Colonic mucosa (tissue), 4 donors: ENCODE data around the gene MACROD2. TPM values are rescaled to one million over a fixed set of nuclear protein-coding genes. Genes with fewer than 3 reads are reported as not detected.

Experiments
- DNase-seq: peaks from one replicate; pipeline ENCODE4 v3.0.0-alpha.2; 2020
- H3K27ac ChIP-seq: fragments of 200-600 bp; one replicate; pipeline ENCODE4 v1.8.0; 2021
- H3K27me3 ChIP-seq: fragments of 200-600 bp; one replicate; pipeline ENCODE4 v1.8.0; 2021
- H3K36me3 ChIP-seq: fragments of 200-600 bp; one replicate; pipeline ENCODE4 v1.8.0; 2021
- H3K4me1 ChIP-seq: fragments of 200-600 bp; one replicate; pipeline ENCODE4 v1.8.0; 2021; ENCODE audit warnings: mild to moderate bottlenecking
- H3K4me3 ChIP-seq: fragments of 200-600 bp; one replicate; pipeline ENCODE4 v1.8.0; 2021
- H3K9ac ChIP-seq, 2 donors: one replicate each; pipeline ENCODE4 v1.7.0; 2013; ENCODE audit warnings: control low read depth in 2 of 2, low read depth in 2 of 2, low read length in 2 of 2
- H3K9me3 ChIP-seq: fragments of 200-600 bp; one replicate; pipeline ENCODE4 v1.8.0; 2021
- intact Hi-C: fragments of 100-400 bp; cut with DNase I; formaldehyde crosslinking; loops from one replicate; pipeline ENCODE4 v1.14.1; 2022
- total RNA-seq, 2 donors: library from RNA; stranded (reverse); fragmentation: NEBNext Ultra II Directional in 1 of 2; extraction: Animal tissue kit (Norgen Biotek cat#: 25700) in 1 of 2; gene quantifications; one replicate each; pipeline ENCODE4 v1.2.1, GENCODE V29; 2021
- TF ChIP-seq, protein P1 (sequence below): fragments of 200-600 bp; IDR thresholded peaks from one replicate; pipeline ENCODE4 v1.8.0; 2022; ENCODE audit warnings: antibody characterized with exemption, mild to moderate bottlenecking
- donor health status: healthy.
- donor health status: DM: no; HTN: no; CAD: no.
- donor health status: DM: no; HTN: no; CAD: no.

MACROD2 gene
- total RNA-seq, 2 donors from 2014 or later: 3.2 to 3.3 TPM

GRCh38 chr20:14729390-14729789 is 734.1 kb downstream of the MACROD2 start:
- intact Hi-C loops: no loop called here
- no peaks in the 10 kb centered on the region for H3K27me3 ChIP-seq

GRCh38 chr20:14732343-14732742 is 737.0 kb downstream of the MACROD2 start:
- intact Hi-C loops: no loop called here
- DNase-seq: no peak
- no peak overlapping the region for H3K4me3 ChIP-seq
- no peaks in the 10 kb centered on the region for H3K27me3 ChIP-seq
- H3K4me1 ChIP-seq: no peaks in the 10 kb centered on the region
- TF ChIP-seq, protein P1, sequence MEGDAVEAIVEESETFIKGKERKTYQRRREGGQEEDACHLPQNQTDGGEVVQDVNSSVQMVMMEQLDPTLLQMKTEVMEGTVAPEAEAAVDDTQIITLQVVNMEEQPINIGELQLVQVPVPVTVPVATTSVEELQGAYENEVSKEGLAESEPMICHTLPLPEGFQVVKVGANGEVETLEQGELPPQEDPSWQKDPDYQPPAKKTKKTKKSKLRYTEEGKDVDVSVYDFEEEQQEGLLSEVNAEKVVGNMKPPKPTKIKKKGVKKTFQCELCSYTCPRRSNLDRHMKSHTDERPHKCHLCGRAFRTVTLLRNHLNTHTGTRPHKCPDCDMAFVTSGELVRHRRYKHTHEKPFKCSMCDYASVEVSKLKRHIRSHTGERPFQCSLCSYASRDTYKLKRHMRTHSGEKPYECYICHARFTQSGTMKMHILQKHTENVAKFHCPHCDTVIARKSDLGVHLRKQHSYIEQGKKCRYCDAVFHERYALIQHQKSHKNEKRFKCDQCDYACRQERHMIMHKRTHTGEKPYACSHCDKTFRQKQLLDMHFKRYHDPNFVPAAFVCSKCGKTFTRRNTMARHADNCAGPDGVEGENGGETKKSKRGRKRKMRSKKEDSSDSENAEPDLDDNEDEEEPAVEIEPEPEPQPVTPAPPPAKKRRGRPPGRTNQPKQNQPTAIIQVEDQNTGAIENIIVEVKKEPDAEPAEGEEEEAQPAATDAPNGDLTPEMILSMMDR: no peak
- H3K27ac ChIP-seq: no peak overlapping the region
- no peaks in the 10 kb centered on the region for H3K9me3 ChIP-seq
- H3K36me3 ChIP-seq: no peaks in the 10 kb centered on the region
- no peak overlapping the region for H3K9ac ChIP-seq

More at GRCh38 chr20:14729390-14729789, 734.1 kb downstream of the MACROD2 start:
- no peak overlapping the region for H3K27ac ChIP-seq
- H3K9me3 ChIP-seq: no peaks in the 10 kb centered on the region
- DNase-seq: no peak
- H3K36me3 ChIP-seq: no peaks in the 10 kb centered on the region
- TF ChIP-seq, protein P1: no peak
- no peaks in the 10 kb centered on the region for H3K4me1 ChIP-seq
- no peak overlapping the region for H3K9ac ChIP-seq
- no peak overlapping the region for H3K4me3 ChIP-seq

DNA sequence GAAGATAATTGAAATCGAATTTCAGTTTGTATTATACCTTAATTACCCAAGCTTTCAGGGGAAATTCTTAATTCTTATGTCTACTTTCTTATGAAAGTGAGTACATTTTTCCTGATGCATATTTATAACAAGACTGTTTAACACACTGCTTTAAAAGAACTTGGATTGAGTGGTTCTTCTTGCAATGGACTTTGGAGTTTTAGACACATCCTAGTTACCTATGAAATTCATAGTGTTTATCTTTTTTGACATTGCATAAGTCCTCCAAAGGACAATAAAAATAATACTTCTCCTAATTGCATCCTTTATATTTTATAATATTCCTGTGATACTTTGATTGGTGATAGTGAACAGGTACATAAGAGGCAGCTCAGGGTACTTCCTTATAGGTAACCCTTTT is 737.7 kb downstream of the MACROD2 start:
- intact Hi-C loops: no loop called here
- no peak for DNase-seq
- TF ChIP-seq, protein P1: no peak

GRCh38 chr20:14740380-14740779 is 745.1 kb downstream of the MACROD2 start:
- intact Hi-C loops: no loop called here
- no peaks in the 10 kb centered on the region for H3K4me1 ChIP-seq
- TF ChIP-seq, protein P1: no peak
- no peaks in the 10 kb centered on the region for H3K36me3 ChIP-seq
- no peak overlapping the region for H3K27ac ChIP-seq
- DNase-seq: no peak
- H3K9me3 ChIP-seq: no peaks in the 10 kb centered on the region
- H3K9ac ChIP-seq: no peak overlapping the region
- no peaks in the 10 kb centered on the region for H3K27me3 ChIP-seq
- H3K4me3 ChIP-seq: no peak overlapping the region

More for the DNA sequence above, 737.7 kb downstream of the MACROD2 start:
- H3K4me3 ChIP-seq: no peak overlapping the region
- H3K27ac ChIP-seq: no peak overlapping the region
- no peaks in the 10 kb centered on the region for H3K9me3 ChIP-seq
- no peaks in the 10 kb centered on the region for H3K4me1 ChIP-seq
- H3K9ac ChIP-seq: no peak overlapping the region
- no peaks in the 10 kb centered on the region for H3K27me3 ChIP-seq
- H3K36me3 ChIP-seq: no peaks in the 10 kb centered on the region

DNA sequence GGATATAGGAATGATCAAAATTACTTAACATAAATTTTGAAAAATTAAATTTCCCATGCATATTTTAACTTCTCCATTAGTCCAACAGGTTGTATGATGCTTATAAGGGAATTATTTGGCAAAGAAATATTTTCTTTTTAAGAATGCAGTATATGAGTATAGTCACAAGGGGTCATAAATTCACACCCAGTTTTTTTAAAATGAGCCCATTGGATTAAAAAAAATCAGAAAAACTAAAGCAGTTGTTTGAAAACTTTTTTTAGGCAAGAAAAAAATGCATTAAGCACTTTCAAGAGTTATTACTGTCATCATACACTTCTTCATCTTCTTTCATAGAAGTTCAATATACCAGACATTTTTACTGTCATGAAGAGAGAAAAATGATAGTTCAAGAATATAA is 746.3 kb downstream of the MACROD2 start:
- H3K9me3 ChIP-seq: no peaks in the 10 kb centered on the region
- no peak for DNase-seq
- no peaks in the 10 kb centered on the region for H3K4me1 ChIP-seq
- H3K27ac ChIP-seq: no peak overlapping the region
- TF ChIP-seq, protein P1: no peak
- no peaks in the 10 kb centered on the region for H3K27me3 ChIP-seq
- intact Hi-C loops: no loop called here
- no peak overlapping the region for H3K9ac ChIP-seq
- no peak overlapping the region for H3K4me3 ChIP-seq
- H3K36me3 ChIP-seq: no peaks in the 10 kb centered on the region
